Astrocyte (in vitro differentiated cells and primary cell): ENCODE measurements around the gene BAHD1. TPM values are rescaled to one million over a fixed set of nuclear protein-coding genes. Genes with fewer than 3 reads are reported as not detected.
A peak's percentile ranks its signal among the peaks of the same experiment; 100 is the strongest.

ENCODE experiments used
- DNase-seq: peaks from one replicate; pipeline ENCODE4 v3.0.0-alpha.2; 2010; ENCODE audit warnings: low read depth
- FAIRE-seq: peaks from 2 replicates; lab custom pipeline; 2011; peaks lifted over from hg19 to GRCh38; lab: Jason Lieb, UNC
- H2AFZ ChIP-seq: 2 replicates; pipeline ENCODE4 v1.6.0; 2012; ENCODE audit warnings: low read depth, low read length, inconsistent platforms
- H3K27ac ChIP-seq: 2 replicates; pipeline ENCODE4 v1.5.1; 2011; ENCODE audit warnings: low read depth, low read length, inconsistent platforms
- H3K27me3 ChIP-seq: 2 replicates; pipeline ENCODE4 v1.6.0; 2011; ENCODE audit warnings: low read length, inconsistent platforms; ENCODE audit not compliant: insufficient read depth
- H3K36me3 ChIP-seq: 2 replicates; pipeline ENCODE4 v1.5.1; 2011; ENCODE audit warnings: low read length, inconsistent platforms; ENCODE audit not compliant: insufficient read depth
- H3K4me1 ChIP-seq: 2 replicates; pipeline ENCODE4 v1.5.1; 2011; ENCODE audit warnings: low read length, inconsistent platforms; ENCODE audit not compliant: insufficient read depth
- H3K4me2 ChIP-seq: 2 replicates; pipeline ENCODE4 v1.6.0; 2012; ENCODE audit warnings: low read length, inconsistent platforms
- H3K4me3 ChIP-seq: 2 replicates; pipeline ENCODE4 v1.5.1; 2011; ENCODE audit warnings: low read depth, mild to moderate bottlenecking, low read length, inconsistent platforms; ENCODE audit not compliant: insufficient read depth
- H3K79me2 ChIP-seq: 2 replicates; pipeline ENCODE4 v1.6.0; 2012; ENCODE audit warnings: mild to moderate bottlenecking, low read length, inconsistent platforms; ENCODE audit not compliant: insufficient read depth
- H3K9ac ChIP-seq: 2 replicates; pipeline ENCODE4 v1.6.0; 2012; ENCODE audit warnings: mild to moderate bottlenecking, low read length, inconsistent platforms
- H3K9me3 ChIP-seq: 2 replicates; pipeline ENCODE4 v1.5.1; 2012; ENCODE audit warnings: low read depth, mild to moderate bottlenecking, low read length, inconsistent platforms; ENCODE audit not compliant: insufficient read depth
- H4K20me1 ChIP-seq: 2 replicates; pipeline ENCODE4 v1.6.0; 2012; ENCODE audit warnings: low read length, inconsistent platforms; ENCODE audit not compliant: insufficient read depth
- H3K27ac Mint-ChIP-seq: one replicate; pipeline ENCODE4 v1.8.0; 2021; ENCODE audit warnings: mild to moderate bottlenecking, mixed read lengths; ENCODE audit not compliant: unreplicated experiment
- H3K27me3 Mint-ChIP-seq: one replicate; pipeline ENCODE4 v1.8.0; 2021; ENCODE audit warnings: low read depth, mixed read lengths; ENCODE audit not compliant: unreplicated experiment
- H3K36me3 Mint-ChIP-seq: one replicate; pipeline ENCODE4 v1.8.0; 2021; ENCODE audit warnings: low read depth, mixed read lengths; ENCODE audit not compliant: unreplicated experiment
- H3K4me1 Mint-ChIP-seq: one replicate; pipeline ENCODE4 v1.8.0; 2021; ENCODE audit warnings: low read depth, mixed read lengths; ENCODE audit not compliant: unreplicated experiment
- H3K4me3 Mint-ChIP-seq: one replicate; pipeline ENCODE4 v1.8.0; 2021; ENCODE audit warnings: mild to moderate bottlenecking, moderate library complexity, mixed read lengths; ENCODE audit not compliant: unreplicated experiment
- H3K9me3 Mint-ChIP-seq: one replicate; pipeline ENCODE4 v1.8.0; 2021; ENCODE audit warnings: mild to moderate bottlenecking, mixed read lengths; ENCODE audit not compliant: unreplicated experiment
- EZH2 ChIP-seq: IDR thresholded peaks from 2 replicates; pipeline ENCODE4 v1.6.1; 2012; ENCODE audit warnings: mild to moderate bottlenecking, low read length, inconsistent platforms; ENCODE audit not compliant: insufficient read depth
- total RNA-seq: library from RNA; stranded (reverse); gene quantifications from 2 replicates; pipeline ENCODE4 v1.2.1, GENCODE V29; 2021
- TF ChIP-seq, protein P1 (sequence below): IDR thresholded peaks from 2 replicates; pipeline ENCODE4 v1.5.1; 2011; ENCODE audit warnings: low read depth, mild to moderate bottlenecking, inconsistent platforms, low read length, moderate library complexity; ENCODE audit not compliant: insufficient read depth

The BAHD1 gene
- total RNA-seq, 1 donor from 2014 or later, result 30.4 TPM

- peaks cover 75% of the 10 kb centered on the region for H3K27me3 ChIP-seq
- Mint-ChIP-seq H3K4me3 (peak overlapping the region; percentile 73), H3K27me3 (peaks cover 47% of the 10 kb centered on the region), H3K36me3 (peaks cover 3% of the 10 kb centered on the region), H3K4me1 (peaks cover 23% of the 10 kb centered on the region), H3K27ac (peak overlapping the region; percentile 53), H3K9me3 (no peaks in the 10 kb centered on the region)
- no peaks in the 10 kb centered on the region for H4K20me1 ChIP-seq
- no peak overlapping the region for H2AFZ ChIP-seq
- no peak overlapping the region for H3K4me3 ChIP-seq
- H3K4me1 ChIP-seq, result peaks cover 16% of the 10 kb centered on the region
- FAIRE-seq (no peak), DNase-seq (no peak)
- H3K27ac ChIP-seq, result no peak overlapping the region
- peak overlapping the region; percentile 76 for H3K4me2 ChIP-seq
- no peaks in the 10 kb centered on the region for H3K9me3 ChIP-seq
- TF ChIP-seq, protein P1, sequence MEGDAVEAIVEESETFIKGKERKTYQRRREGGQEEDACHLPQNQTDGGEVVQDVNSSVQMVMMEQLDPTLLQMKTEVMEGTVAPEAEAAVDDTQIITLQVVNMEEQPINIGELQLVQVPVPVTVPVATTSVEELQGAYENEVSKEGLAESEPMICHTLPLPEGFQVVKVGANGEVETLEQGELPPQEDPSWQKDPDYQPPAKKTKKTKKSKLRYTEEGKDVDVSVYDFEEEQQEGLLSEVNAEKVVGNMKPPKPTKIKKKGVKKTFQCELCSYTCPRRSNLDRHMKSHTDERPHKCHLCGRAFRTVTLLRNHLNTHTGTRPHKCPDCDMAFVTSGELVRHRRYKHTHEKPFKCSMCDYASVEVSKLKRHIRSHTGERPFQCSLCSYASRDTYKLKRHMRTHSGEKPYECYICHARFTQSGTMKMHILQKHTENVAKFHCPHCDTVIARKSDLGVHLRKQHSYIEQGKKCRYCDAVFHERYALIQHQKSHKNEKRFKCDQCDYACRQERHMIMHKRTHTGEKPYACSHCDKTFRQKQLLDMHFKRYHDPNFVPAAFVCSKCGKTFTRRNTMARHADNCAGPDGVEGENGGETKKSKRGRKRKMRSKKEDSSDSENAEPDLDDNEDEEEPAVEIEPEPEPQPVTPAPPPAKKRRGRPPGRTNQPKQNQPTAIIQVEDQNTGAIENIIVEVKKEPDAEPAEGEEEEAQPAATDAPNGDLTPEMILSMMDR, result no peak
- no peak for TF ChIP-seq EZH2
- H3K9ac ChIP-seq, result no peak overlapping the region
- H3K79me2 ChIP-seq, result no peaks in the 10 kb centered on the region
- no peaks in the 10 kb centered on the region for H3K36me3 ChIP-seq
Observed at GRCh38 chr15:40435023-40435709, 5.6 kb upstream of the BAHD1 start.

GRCh38 chr15:40435710-40436089, 5.1 kb upstream of the BAHD1 start:
- H3K4me1 Mint-ChIP-seq, result peaks cover 18% of the 10 kb centered on the region
- Histone ChIP-seq H3K27ac (no peak overlapping the region), H3K27me3 (peaks cover 69% of the 10 kb centered on the region), H3K4me2 (peak overlapping the region; percentile 76), H2AFZ (peak overlapping the region; percentile 33), H3K9ac (no peak overlapping the region), H3K9me3 (no peaks in the 10 kb centered on the region), H3K79me2 (no peaks in the 10 kb centered on the region), H3K4me3 (no peak overlapping the region), H3K4me1 (peaks cover 19% of the 10 kb centered on the region), H4K20me1 (no peaks in the 10 kb centered on the region), H3K36me3 (no peaks in the 10 kb centered on the region)
- H3K27ac Mint-ChIP-seq, result peak overlapping the region; percentile 53
- peaks cover 43% of the 10 kb centered on the region for H3K27me3 Mint-ChIP-seq
- no peaks in the 10 kb centered on the region for H3K9me3 Mint-ChIP-seq
- DNase-seq (no peak), FAIRE-seq (no peak)
- TF ChIP-seq, protein P1, result no peak
- TF ChIP-seq EZH2, result no peak
- peak overlapping the region; percentile 73 for H3K4me3 Mint-ChIP-seq
- H3K36me3 Mint-ChIP-seq, result peaks cover 3% of the 10 kb centered on the region

GRCh38 chr15:40436116-40436891, 4.4 kb upstream of the BAHD1 start:
- Mint-ChIP-seq H3K27ac (no peak overlapping the region), H3K9me3 (no peaks in the 10 kb centered on the region), H3K4me1 (peaks cover 18% of the 10 kb centered on the region), H3K4me3 (peak overlapping the region; percentile 79), H3K27me3 (peaks cover 43% of the 10 kb centered on the region), H3K36me3 (peaks cover 3% of the 10 kb centered on the region)
- FAIRE-seq (no peak), DNase-seq (no peak)
- Histone ChIP-seq H2AFZ (peak overlapping the region; percentile 51), H3K79me2 (no peaks in the 10 kb centered on the region), H3K4me2 (peak overlapping the region; percentile 76), H4K20me1 (no peaks in the 10 kb centered on the region), H3K9ac (no peak overlapping the region), H3K4me1 (peaks cover 19% of the 10 kb centered on the region), H3K4me3 (peak overlapping the region; percentile 37), H3K36me3 (no peaks in the 10 kb centered on the region), H3K27me3 (peaks cover 68% of the 10 kb centered on the region), H3K9me3 (no peaks in the 10 kb centered on the region), H3K27ac (no peak overlapping the region)
- TF ChIP-seq, protein P1, result no peak
- peak; percentile 95 for TF ChIP-seq EZH2
